ENCODE measurements around the gene CBLIF. TPM values are rescaled to one million over a fixed set of nuclear protein-coding genes. Genes with fewer than 3 reads are reported as not detected.

Gene CBLIF
- total RNA-seq, 1 experiment from 2014 or later: not detected

Other genes with a start within 250 kb of the CBLIF start
- gene OSBP, start 229.7 kb downstream of the CBLIF start, total RNA-seq (2021; ENCODE audit: unreplicated experiment): 35.3 TPM
- 57.0 TPM for gene PATL1, start 176.5 kb downstream of the CBLIF start, total RNA-seq (2021; ENCODE audit: unreplicated experiment)
- not detected for gene OR10V1, start 131.7 kb downstream of the CBLIF start, total RNA-seq (2021; ENCODE audit: unreplicated experiment)
- gene STX3, start 90.1 kb downstream of the CBLIF start, total RNA-seq (2021; ENCODE audit: unreplicated experiment): 34.8 TPM
- 41.8 TPM for gene MRPL16, start 34.7 kb downstream of the CBLIF start, total RNA-seq (2021; ENCODE audit: unreplicated experiment)
- gene TCN1, start 21.0 kb upstream of the CBLIF start, total RNA-seq (2021; ENCODE audit: unreplicated experiment): not detected
- not detected for gene OOSP3, start 33.3 kb upstream of the CBLIF start, total RNA-seq (2021; ENCODE audit: unreplicated experiment)
- not detected for gene OOSP1, start 92.9 kb upstream of the CBLIF start, total RNA-seq (2021; ENCODE audit: unreplicated experiment)
- not detected for gene OOSP4A, start 118.5 kb upstream of the CBLIF start, total RNA-seq (2021; ENCODE audit: unreplicated experiment)
- gene OOSP4B, start 171.7 kb upstream of the CBLIF start, total RNA-seq (2021; ENCODE audit: unreplicated experiment): not detected
- not detected for gene OOSP2, start 194.9 kb upstream of the CBLIF start, total RNA-seq (2021; ENCODE audit: unreplicated experiment)
- 0.13 TPM for gene MS4A3, start 211.2 kb upstream of the CBLIF start, total RNA-seq (2021; ENCODE audit: unreplicated experiment)
- gene MS4A2, start 243.2 kb upstream of the CBLIF start, total RNA-seq (2021; ENCODE audit: unreplicated experiment): not detected